ENCODE results near the gene SYS1.

DNA sequence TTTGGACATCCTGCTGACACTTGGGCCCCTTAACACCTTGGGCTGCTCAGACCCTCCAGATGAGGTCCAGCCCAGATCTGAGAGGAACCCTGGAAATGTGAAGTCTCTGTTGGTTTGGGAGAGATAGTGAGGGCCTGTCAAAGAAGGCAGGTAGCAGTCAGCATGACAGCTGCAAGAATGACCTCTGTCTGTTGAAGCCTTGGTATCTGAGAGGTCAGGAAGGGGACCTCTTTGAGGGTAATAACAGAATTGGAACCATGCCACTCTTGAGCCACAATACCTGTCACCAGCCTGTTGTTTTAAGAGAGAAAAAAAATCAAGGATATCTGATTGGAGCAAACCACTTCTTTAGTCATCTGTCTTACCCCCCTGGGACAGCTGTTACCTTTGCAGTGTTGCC lies 4.2 kb downstream of the SYS1 start:
- no peak for TF ChIP-seq CTCF (conservative IDR thresholded peaks at IDR 0.05; ENCODE audit: low read depth in 2 of 2)
- TF ChIP-seq EZH2 (IDR thresholded peaks at IDR 0.05; ENCODE audit: low read depth, unreplicated experiment), result no peak
- TF ChIP-seq, protein P1, sequence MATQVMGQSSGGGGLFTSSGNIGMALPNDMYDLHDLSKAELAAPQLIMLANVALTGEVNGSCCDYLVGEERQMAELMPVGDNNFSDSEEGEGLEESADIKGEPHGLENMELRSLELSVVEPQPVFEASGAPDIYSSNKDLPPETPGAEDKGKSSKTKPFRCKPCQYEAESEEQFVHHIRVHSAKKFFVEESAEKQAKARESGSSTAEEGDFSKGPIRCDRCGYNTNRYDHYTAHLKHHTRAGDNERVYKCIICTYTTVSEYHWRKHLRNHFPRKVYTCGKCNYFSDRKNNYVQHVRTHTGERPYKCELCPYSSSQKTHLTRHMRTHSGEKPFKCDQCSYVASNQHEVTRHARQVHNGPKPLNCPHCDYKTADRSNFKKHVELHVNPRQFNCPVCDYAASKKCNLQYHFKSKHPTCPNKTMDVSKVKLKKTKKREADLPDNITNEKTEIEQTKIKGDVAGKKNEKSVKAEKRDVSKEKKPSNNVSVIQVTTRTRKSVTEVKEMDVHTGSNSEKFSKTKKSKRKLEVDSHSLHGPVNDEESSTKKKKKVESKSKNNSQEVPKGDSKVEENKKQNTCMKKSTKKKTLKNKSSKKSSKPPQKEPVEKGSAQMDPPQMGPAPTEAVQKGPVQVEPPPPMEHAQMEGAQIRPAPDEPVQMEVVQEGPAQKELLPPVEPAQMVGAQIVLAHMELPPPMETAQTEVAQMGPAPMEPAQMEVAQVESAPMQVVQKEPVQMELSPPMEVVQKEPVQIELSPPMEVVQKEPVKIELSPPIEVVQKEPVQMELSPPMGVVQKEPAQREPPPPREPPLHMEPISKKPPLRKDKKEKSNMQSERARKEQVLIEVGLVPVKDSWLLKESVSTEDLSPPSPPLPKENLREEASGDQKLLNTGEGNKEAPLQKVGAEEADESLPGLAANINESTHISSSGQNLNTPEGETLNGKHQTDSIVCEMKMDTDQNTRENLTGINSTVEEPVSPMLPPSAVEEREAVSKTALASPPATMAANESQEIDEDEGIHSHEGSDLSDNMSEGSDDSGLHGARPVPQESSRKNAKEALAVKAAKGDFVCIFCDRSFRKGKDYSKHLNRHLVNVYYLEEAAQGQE (IDR thresholded peaks at IDR 0.05; ENCODE audit: unreplicated experiment), result no peak
- TF ChIP-seq EZH2phosphoT487 (IDR thresholded peaks at IDR 0.05; ENCODE audit: unreplicated experiment), result no peak
- no peak for TF ChIP-seq POLR2AphosphoS5 (IDR thresholded peaks at IDR 0.05; ENCODE audit: low read depth)
- no peak for TF ChIP-seq JUNB (IDR thresholded peaks at IDR 0.05; ENCODE audit: unreplicated experiment)
- TF ChIP-seq STAT1 (IDR thresholded peaks at IDR 0.05; ENCODE audit: unreplicated experiment), result no peak
- no peak for TF ChIP-seq CREB1 (CRISPR knock-in tag; IDR thresholded peaks at IDR 0.05; ENCODE audit: low read depth)
- TF ChIP-seq ZNF331 (CRISPR knock-in tag; IDR thresholded peaks at IDR 0.05; ENCODE audit: low read depth), result no peak
- TF ChIP-seq, protein P2, sequence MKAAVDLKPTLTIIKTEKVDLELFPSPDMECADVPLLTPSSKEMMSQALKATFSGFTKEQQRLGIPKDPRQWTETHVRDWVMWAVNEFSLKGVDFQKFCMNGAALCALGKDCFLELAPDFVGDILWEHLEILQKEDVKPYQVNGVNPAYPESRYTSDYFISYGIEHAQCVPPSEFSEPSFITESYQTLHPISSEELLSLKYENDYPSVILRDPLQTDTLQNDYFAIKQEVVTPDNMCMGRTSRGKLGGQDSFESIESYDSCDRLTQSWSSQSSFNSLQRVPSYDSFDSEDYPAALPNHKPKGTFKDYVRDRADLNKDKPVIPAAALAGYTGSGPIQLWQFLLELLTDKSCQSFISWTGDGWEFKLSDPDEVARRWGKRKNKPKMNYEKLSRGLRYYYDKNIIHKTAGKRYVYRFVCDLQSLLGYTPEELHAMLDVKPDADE (IDR thresholded peaks at IDR 0.05), result no peak
- TF ChIP-seq NANOG (IDR thresholded peaks at IDR 0.05; ENCODE audit: borderline replicate concordance), result no peak
- TF ChIP-seq ZNF114 (CRISPR knock-in tag; IDR thresholded peaks at IDR 0.05), result no peak
- TF ChIP-seq ZNF462 (CRISPR knock-in tag; IDR thresholded peaks at IDR 0.05), result no peak
